Vagina (tissue), 2 donors: ENCODE measurements around the gene ABHD2. TPM values are rescaled to one million over a fixed set of nuclear protein-coding genes. Genes with fewer than 3 reads are reported as not detected.
"Not testable (repeated sequence)": the region's sequence is repeated elsewhere in the genome, so short reads cannot be mapped to it uniquely, and the experiment has no call there.

Source experiments
- DNase-seq, 2 donors: peaks; one replicate each; pipeline ENCODE4 v3.0.0-alpha.2; 2017; ENCODE audit errors: extremely low spot score in 2 of 2
- H3K27ac ChIP-seq: fragments of 200-600 bp; sonication (generic); one replicate; pipeline ENCODE4 v1.5.1; 2019
- H3K27me3 ChIP-seq: fragments of 200-600 bp; sonication (generic); one replicate; pipeline ENCODE4 v1.5.1; 2019
- H3K36me3 ChIP-seq, 2 donors: fragments of 200-600 bp; sonication (generic); one replicate each; pipeline ENCODE4 v1.5.1; 2017 to 2019
- H3K4me1 ChIP-seq: fragments of 200-600 bp; sonication (generic); one replicate; pipeline ENCODE4 v1.5.1; 2019
- H3K4me3 ChIP-seq, 2 donors: fragments of 200-600 bp; sonication (generic); 1 replicate in 1 of 2; 2 replicates in 1 of 2; pipeline ENCODE4 v1.5.1; 2016 to 2019
- H3K9me3 ChIP-seq: fragments of 200-600 bp; sonication (generic); one replicate; pipeline ENCODE4 v1.5.1; 2019
- CTCF ChIP-seq, 3 experiments: fragments of 450-650 bp in 2 of 3; fragments of 200-600 bp in 1 of 3; sonication (generic) in 1 of 3; IDR thresholded peaks; one replicate each; pipeline ENCODE4 v1.5.1; 2017 to 2019; ENCODE audit warnings: antibody characterized with exemption in 3 of 3, mild to moderate bottlenecking in 2 of 3, moderate library complexity in 2 of 3
- POLR2A ChIP-seq, 2 donors: fragments of 450-650 bp; IDR thresholded peaks; one replicate each; pipeline ENCODE4 v1.6.1; 2017; ENCODE audit warnings: antibody characterized with exemption in 2 of 2, mild to moderate bottlenecking in 2 of 2, moderate library complexity in 2 of 2
- POLR2AphosphoS5 ChIP-seq, 2 donors: sonication (generic); formaldehyde crosslinking; IDR thresholded peaks; one replicate each; pipeline ENCODE4 v1.9.0; 2017; ENCODE audit warnings: antibody characterized with exemption in 2 of 2, mild to moderate bottlenecking in 2 of 2, low read depth in 1 of 2; ENCODE audit not compliant: insufficient read depth in 1 of 2
- intact Hi-C: fragments of 100-400 bp; cut with DNase I; formaldehyde crosslinking; loops from one replicate; pipeline ENCODE4 v1.15.1; 2023
- small RNA-seq: library from RNA; depleted of rRNA; stranded (forward); fragments of <200 nt; gene quantifications from one replicate; pipeline ENCODE3, GENCODE V24; 2016
- total RNA-seq: library from RNA; depleted of rRNA; stranded (reverse); fragments of >200 nt; gene quantifications from one replicate; pipeline ENCODE4 v1.2.3, GENCODE V29; 2016

The ABHD2 gene
- total RNA-seq, 1 donor from 2014 or later = 33.6 TPM

- Histone ChIP-seq H3K9me3 (no peaks in the 10 kb centered on the region), H3K27ac (no peak overlapping the region), H3K27me3 (no peaks in the 10 kb centered on the region), H3K4me3 (no peak overlapping the region), H3K4me1 (peaks cover 11% of the 10 kb centered on the region), H3K36me3 (no peaks in the 10 kb centered on the region)
- DNase-seq = no peak
- intact Hi-C loops = no loop called here
- TF ChIP-seq CTCF (IDR thresholded peaks at IDR 0.05) (no peak), POLR2A (IDR thresholded peaks at IDR 0.05) (no peak), POLR2AphosphoS5 (IDR thresholded peaks at IDR 0.05; ENCODE audit: insufficient read depth in 1 of 2, low read depth in 1 of 2) (no peak)
Measured at GRCh38 chr15:89248584-89248983, 160.3 kb downstream of the ABHD2 start.

GRCh38 chr15:89250142-89250541 is 161.9 kb downstream of the ABHD2 start:
- DNase-seq, H3K4me1 ChIP-seq, H3K36me3 ChIP-seq, H3K27me3 ChIP-seq, H3K27ac ChIP-seq, H3K9me3 ChIP-seq, H3K4me3 ChIP-seq: not testable (repeated sequence)
- intact Hi-C loops = loop anchor here (5.0 kb wide), 1 partner anchor 1143 kb away; no protein-coding TSS in a partner anchor

Small RNA genes lying within 50 kb of the gene (small RNA-seq; reads per million reads assigned to genes)
- not detected for gene RNU7-195P

Other genes with a start within 250 kb of the ABHD2 start
- gene HAPLN3, start 192.9 kb upstream of the ABHD2 start, total RNA-seq = 16.9 TPM
- 513 TPM for gene MFGE8, start 175.1 kb upstream of the ABHD2 start, total RNA-seq
- gene RLBP1, start 133.1 kb downstream of the ABHD2 start, total RNA-seq = not detected
- gene FANCI, start 155.5 kb downstream of the ABHD2 start, total RNA-seq = 9.1 TPM
- 50.3 TPM for gene POLG, start 246.4 kb downstream of the ABHD2 start, total RNA-seq